GM12865 (cell line): ENCODE results near the gene PTK6.

Experiments used
- DNase-seq: peaks from one replicate; pipeline ENCODE4 v3.0.0; 2010; ENCODE audit warnings: low read depth
- H3K4me3 ChIP-seq: 2 replicates; pipeline ENCODE4 v1.5.1; 2011; ENCODE audit warnings: mild to moderate bottlenecking, low read depth, low read length, control low read depth
- CTCF ChIP-seq: IDR thresholded peaks from 2 replicates; pipeline ENCODE4 v1.5.1; 2011; ENCODE audit warnings: low read length, control low read depth, low read depth, inconsistent platforms; ENCODE audit not compliant: insufficient read depth; ENCODE audit errors: missing control alignments

Gene PTK6

GRCh38 chr20:63487781-63488241 lies 49.4 kb downstream of the PTK6 start:
- no peak for TF ChIP-seq CTCF
- H3K4me3 ChIP-seq, result no peak overlapping the region
- no peak for DNase-seq

GRCh38 chr20:63487116-63487764 lies 49.9 kb downstream of the PTK6 start:
- no peak for DNase-seq
- H3K4me3 ChIP-seq, result no peak overlapping the region
- TF ChIP-seq CTCF, result no peak

- no peak for TF ChIP-seq CTCF
- DNase-seq, result no peak
- no peak overlapping the region for H3K4me3 ChIP-seq
Measured at GRCh38 chr20:63486300-63486855, 50.8 kb downstream of the PTK6 start.

- no peak for TF ChIP-seq CTCF
- no peak for DNase-seq
Measured at GRCh38 chr20:63484651-63485403, 52.3 kb downstream of the PTK6 start.

GRCh38 chr20:63484236-63484635 lies 52.9 kb downstream of the PTK6 start:
- TF ChIP-seq CTCF, result no peak
- no peak for DNase-seq
- H3K4me3 ChIP-seq, result no peak overlapping the region

More at GRCh38 chr20:63484651-63485403, 52.3 kb downstream of the PTK6 start:
- no peak overlapping the region for H3K4me3 ChIP-seq

- DNase-seq, result no peak
- no peak overlapping the region for H3K4me3 ChIP-seq
Measured at GRCh38 chr20:63483834-63484233, 53.3 kb downstream of the PTK6 start.

More at GRCh38 chr20:63483834-63484233, 53.3 kb downstream of the PTK6 start:
- TF ChIP-seq CTCF, result peak; percentile 3
